ENCODE data around the gene KSR1. TPM values are rescaled to one million over a fixed set of nuclear protein-coding genes. Genes with fewer than 3 reads are reported as not detected.

The KSR1 gene
- polyA plus RNA-seq, 1 donor from 2014 or later, result 9.2 TPM

DNA sequence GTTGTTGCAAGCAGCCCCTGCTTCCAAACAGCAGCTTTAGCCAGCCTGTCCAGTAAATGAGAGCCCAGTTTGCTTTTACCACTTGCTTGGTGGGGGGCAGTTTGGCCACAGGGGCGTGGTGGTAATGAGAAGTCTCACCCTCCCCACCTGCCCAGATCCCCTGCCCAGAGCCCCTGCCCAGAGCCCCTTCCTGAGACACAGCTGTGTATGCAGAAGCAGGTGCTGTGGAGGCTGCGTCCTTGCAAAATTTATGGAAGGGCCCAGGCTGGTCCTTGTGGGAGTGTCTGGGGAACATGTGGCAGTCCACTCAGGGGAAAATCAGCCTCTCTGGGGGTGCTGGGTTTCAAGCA lies 147.1 kb downstream of the KSR1 start:
- Histone ChIP-seq H3K9ac (ENCODE audit: low read length) (no peak overlapping the region), H4K20me1 (ENCODE audit: insufficient read depth) (no peaks in the 10 kb centered on the region), H3K9me2 (ENCODE audit: insufficient read depth, low read length) (no peaks in the 10 kb centered on the region), H3K4me2 (ENCODE audit: low read length) (no peak overlapping the region), H3K27ac (ENCODE audit: low read length) (no peak overlapping the region), H3K79me2 (replicated peaks; ENCODE audit: insufficient read depth, low read length) (no peaks in the 10 kb centered on the region), H3K4me3 (ENCODE audit: low read length) (no peak overlapping the region), H3K27me3 (ENCODE audit: insufficient read depth, low read depth, low read length) (no peaks in the 10 kb centered on the region), H3K9me3 (ENCODE audit: low read length) (no peaks in the 10 kb centered on the region), H3F3A (ENCODE audit: insufficient read depth, low read length, poor library complexity, severe bottlenecking) (no peaks in the 10 kb centered on the region), H2AFZ (ENCODE audit: low read depth, low read length) (no peak overlapping the region), H3K36me3 (ENCODE audit: insufficient read depth, low read length) (no peaks in the 10 kb centered on the region)
- TF ChIP-seq SMC3 (conservative IDR thresholded peaks at IDR 0.05; ENCODE audit: poor library complexity), result peak; percentile 42
- no peak for TF ChIP-seq RAD21 (conservative IDR thresholded peaks at IDR 0.05)

DNA sequence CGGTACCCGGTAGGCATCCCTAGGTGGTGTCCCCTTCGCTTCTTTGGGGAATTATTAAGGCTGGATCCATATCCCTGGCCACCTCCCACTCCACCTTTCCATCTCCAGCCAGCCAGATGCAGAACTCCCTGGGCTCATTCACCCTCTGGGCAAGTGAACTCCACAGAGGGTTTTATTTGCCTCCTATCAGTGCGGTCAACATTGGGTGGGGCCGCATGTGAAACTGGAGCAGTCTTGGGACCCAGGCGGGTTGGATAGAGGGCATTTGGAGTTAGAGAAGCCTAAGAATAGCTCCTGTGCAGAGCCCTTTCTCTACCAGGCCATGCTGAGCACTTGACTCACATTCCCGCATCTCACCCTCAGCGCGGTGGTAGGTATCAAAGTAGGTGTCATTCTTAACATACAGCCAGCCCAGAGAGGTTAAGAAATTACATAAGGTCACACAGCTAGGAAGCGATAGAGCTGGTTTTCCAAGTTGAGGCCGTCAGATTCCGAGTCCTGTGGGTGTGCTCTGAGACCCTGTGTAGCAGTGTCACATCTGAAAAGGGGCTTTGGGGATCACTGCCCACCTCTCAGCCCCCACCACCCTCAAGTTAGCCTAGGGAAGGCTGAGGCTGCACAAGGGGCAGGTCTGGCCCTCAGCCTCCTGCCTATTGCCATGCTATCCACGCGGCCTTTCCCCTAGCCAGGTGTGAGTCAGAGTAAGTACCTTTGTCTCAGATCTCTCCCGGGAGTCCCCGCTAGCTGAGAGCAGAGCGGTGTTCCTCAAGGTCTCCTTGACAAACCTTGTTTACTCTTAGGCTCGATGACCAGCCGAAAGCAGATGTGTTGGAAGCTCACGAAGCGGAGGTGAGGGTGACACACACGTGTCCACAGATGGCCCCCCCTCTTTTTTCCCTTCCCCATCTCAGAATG lies 147.9 kb downstream of the KSR1 start:
- H3K4me3 ChIP-seq (ENCODE audit: low read length), result no peak overlapping the region
- H3K79me2 ChIP-seq (replicated peaks; ENCODE audit: insufficient read depth, low read length), result no peaks in the 10 kb centered on the region
- H3K36me3 ChIP-seq (ENCODE audit: insufficient read depth, low read length), result no peaks in the 10 kb centered on the region
- H4K20me1 ChIP-seq (ENCODE audit: insufficient read depth), result no peaks in the 10 kb centered on the region
- H3F3A ChIP-seq (ENCODE audit: insufficient read depth, low read length, poor library complexity, severe bottlenecking), result no peaks in the 10 kb centered on the region
- no peaks in the 10 kb centered on the region for H3K9me3 ChIP-seq (ENCODE audit: low read length)
- H2AFZ ChIP-seq (ENCODE audit: low read depth, low read length), result no peak overlapping the region
- TF ChIP-seq POLR2AphosphoS5 (IDR thresholded peaks at IDR 0.05), result no peak
- TF ChIP-seq TAF1 (IDR thresholded peaks at IDR 0.05; ENCODE audit: low read depth), result no peak
- TF ChIP-seq, protein P1, sequence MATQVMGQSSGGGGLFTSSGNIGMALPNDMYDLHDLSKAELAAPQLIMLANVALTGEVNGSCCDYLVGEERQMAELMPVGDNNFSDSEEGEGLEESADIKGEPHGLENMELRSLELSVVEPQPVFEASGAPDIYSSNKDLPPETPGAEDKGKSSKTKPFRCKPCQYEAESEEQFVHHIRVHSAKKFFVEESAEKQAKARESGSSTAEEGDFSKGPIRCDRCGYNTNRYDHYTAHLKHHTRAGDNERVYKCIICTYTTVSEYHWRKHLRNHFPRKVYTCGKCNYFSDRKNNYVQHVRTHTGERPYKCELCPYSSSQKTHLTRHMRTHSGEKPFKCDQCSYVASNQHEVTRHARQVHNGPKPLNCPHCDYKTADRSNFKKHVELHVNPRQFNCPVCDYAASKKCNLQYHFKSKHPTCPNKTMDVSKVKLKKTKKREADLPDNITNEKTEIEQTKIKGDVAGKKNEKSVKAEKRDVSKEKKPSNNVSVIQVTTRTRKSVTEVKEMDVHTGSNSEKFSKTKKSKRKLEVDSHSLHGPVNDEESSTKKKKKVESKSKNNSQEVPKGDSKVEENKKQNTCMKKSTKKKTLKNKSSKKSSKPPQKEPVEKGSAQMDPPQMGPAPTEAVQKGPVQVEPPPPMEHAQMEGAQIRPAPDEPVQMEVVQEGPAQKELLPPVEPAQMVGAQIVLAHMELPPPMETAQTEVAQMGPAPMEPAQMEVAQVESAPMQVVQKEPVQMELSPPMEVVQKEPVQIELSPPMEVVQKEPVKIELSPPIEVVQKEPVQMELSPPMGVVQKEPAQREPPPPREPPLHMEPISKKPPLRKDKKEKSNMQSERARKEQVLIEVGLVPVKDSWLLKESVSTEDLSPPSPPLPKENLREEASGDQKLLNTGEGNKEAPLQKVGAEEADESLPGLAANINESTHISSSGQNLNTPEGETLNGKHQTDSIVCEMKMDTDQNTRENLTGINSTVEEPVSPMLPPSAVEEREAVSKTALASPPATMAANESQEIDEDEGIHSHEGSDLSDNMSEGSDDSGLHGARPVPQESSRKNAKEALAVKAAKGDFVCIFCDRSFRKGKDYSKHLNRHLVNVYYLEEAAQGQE (IDR thresholded peaks at IDR 0.05; ENCODE audit: borderline replicate concordance), result no peak
- no peak for TF ChIP-seq EZH2 (IDR thresholded peaks at IDR 0.05; ENCODE audit: borderline replicate concordance, insufficient read depth, low read length, poor library complexity, severe bottlenecking)
- no peak for TF ChIP-seq EP300 (conservative IDR thresholded peaks at IDR 0.05; ENCODE audit: poor library complexity, severe bottlenecking)
- TF ChIP-seq SMC3 (conservative IDR thresholded peaks at IDR 0.05; ENCODE audit: poor library complexity), result no peak
- no peak for TF ChIP-seq MXI1 (conservative IDR thresholded peaks at IDR 0.05; ENCODE audit: poor library complexity, severe bottlenecking)
- TF ChIP-seq, protein P2, sequence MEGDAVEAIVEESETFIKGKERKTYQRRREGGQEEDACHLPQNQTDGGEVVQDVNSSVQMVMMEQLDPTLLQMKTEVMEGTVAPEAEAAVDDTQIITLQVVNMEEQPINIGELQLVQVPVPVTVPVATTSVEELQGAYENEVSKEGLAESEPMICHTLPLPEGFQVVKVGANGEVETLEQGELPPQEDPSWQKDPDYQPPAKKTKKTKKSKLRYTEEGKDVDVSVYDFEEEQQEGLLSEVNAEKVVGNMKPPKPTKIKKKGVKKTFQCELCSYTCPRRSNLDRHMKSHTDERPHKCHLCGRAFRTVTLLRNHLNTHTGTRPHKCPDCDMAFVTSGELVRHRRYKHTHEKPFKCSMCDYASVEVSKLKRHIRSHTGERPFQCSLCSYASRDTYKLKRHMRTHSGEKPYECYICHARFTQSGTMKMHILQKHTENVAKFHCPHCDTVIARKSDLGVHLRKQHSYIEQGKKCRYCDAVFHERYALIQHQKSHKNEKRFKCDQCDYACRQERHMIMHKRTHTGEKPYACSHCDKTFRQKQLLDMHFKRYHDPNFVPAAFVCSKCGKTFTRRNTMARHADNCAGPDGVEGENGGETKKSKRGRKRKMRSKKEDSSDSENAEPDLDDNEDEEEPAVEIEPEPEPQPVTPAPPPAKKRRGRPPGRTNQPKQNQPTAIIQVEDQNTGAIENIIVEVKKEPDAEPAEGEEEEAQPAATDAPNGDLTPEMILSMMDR (IDR thresholded peaks at IDR 0.05; ENCODE audit: poor library complexity, severe bottlenecking), result no peak
- no peaks in the 10 kb centered on the region for H3K27me3 ChIP-seq (ENCODE audit: insufficient read depth, low read depth, low read length)
- H3K9ac ChIP-seq (ENCODE audit: low read length), result no peak overlapping the region
- no peaks in the 10 kb centered on the region for H3K9me2 ChIP-seq (ENCODE audit: insufficient read depth, low read length)
- H3K27ac ChIP-seq (ENCODE audit: low read length), result no peak overlapping the region
- H3K4me2 ChIP-seq (ENCODE audit: low read length), result no peak overlapping the region
